ENCODE data around the gene CCNL1. TPM values are rescaled to one million over a fixed set of nuclear protein-coding genes. Genes with fewer than 3 reads are reported as not detected.

The CCNL1 gene
- total RNA-seq, result 99.9 and 108 TPM in 2 replicates

GRCh38 chr3:157159762-157160657 lies at the start of gene CCNL1:
Gene CCNL1, minus strand, starts transcription at chr3:157160147. Its CDS starts 53 bp downstream, at chr3:157160094.
- H3K27me3 ChIP-seq (ENCODE audit: control insufficient read depth, insufficient read depth, low read length), result no peaks in the 10 kb centered on the region
- peak; percentile 75 for DNase-seq (ENCODE audit: low read depth)
- no peaks in the 10 kb centered on the region for H3K36me3 ChIP-seq (ENCODE audit: control insufficient read depth, insufficient read depth, low read length)
- H3K4me3 ChIP-seq (ENCODE audit: low read depth, low read length), result peak within 1 kb of the TSS; percentile 98
- TF ChIP-seq CTCF (IDR thresholded peaks at IDR 0.05; ENCODE audit: insufficient read depth, low read length, poor library complexity, severe bottlenecking), result no peak

GRCh38 chr3:157204880-157205279 lies 44.9 kb upstream of the CCNL1 start:
- no peak for DNase-seq (ENCODE audit: low read depth)
- H3K4me3 ChIP-seq (ENCODE audit: low read depth, low read length), result no peak overlapping the region
- H3K36me3 ChIP-seq (ENCODE audit: control insufficient read depth, insufficient read depth, low read length), result no peaks in the 10 kb centered on the region
- no peaks in the 10 kb centered on the region for H3K27me3 ChIP-seq (ENCODE audit: control insufficient read depth, insufficient read depth, low read length)
- TF ChIP-seq CTCF (IDR thresholded peaks at IDR 0.05; ENCODE audit: insufficient read depth, low read length, poor library complexity, severe bottlenecking), result no peak

DNA sequence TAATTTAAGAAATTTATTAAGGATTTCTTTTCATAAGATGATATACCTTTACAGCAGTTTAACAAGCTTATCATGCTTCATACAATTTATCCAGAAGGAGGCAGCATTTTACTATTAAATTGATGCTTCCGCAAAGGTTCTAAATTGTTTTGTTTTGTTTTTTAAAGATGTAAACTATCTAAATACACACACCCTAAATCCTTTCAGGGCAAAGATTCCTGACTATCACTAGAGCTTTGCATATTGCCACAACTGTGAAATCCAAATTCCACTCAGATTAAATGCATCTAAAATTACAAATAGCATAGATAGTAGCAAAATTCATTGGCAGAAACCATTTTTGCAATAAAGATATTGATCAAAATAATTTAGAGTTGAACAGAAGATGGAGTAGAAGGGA lies 44.5 kb upstream of the CCNL1 start:
- H3K36me3 ChIP-seq (ENCODE audit: control insufficient read depth, insufficient read depth, low read length), result no peaks in the 10 kb centered on the region
- TF ChIP-seq CTCF (IDR thresholded peaks at IDR 0.05; ENCODE audit: insufficient read depth, low read length, poor library complexity, severe bottlenecking), result peak; percentile 32
- DNase-seq (ENCODE audit: low read depth), result no peak
- H3K4me3 ChIP-seq (ENCODE audit: low read depth, low read length), result no peak overlapping the region
- H3K27me3 ChIP-seq (ENCODE audit: control insufficient read depth, insufficient read depth, low read length), result no peaks in the 10 kb centered on the region

DNA sequence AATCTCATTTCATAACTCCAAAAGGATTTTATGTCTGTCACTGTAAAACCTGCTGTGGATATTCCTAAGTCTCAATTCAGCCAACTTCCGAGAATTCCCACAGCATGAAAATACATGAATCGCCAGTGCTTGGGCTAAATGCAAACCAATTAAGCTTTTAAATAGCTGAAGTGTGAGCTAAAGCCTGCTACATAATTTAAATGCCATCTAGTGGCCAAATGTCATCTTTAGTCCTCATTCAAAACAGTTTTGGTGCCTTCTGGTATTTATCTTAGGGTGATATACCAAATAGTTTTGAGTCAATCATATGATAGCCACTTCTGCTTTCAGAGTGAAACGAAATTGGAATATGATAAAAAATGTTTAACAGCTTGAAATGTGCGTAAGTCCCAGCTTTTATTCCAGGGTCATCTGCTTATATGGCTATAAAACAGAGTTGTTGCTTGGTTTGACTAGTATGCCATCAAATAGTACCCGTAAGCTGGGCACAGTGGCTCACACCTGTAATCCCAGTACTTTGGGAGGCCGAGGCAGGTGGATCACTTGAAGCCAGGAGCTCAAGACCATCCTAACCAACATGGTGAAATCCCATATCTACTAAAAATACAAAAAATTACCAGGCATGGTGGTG lies 41.8 kb upstream of the CCNL1 start:
- TF ChIP-seq CTCF (IDR thresholded peaks at IDR 0.05; ENCODE audit: insufficient read depth, low read length, poor library complexity, severe bottlenecking), result peak; percentile 35
- Histone ChIP-seq H3K27me3 (ENCODE audit: control insufficient read depth, insufficient read depth, low read length) (no peaks in the 10 kb centered on the region), H3K4me3 (ENCODE audit: low read depth, low read length) (no peak overlapping the region), H3K36me3 (ENCODE audit: control insufficient read depth, insufficient read depth, low read length) (no peaks in the 10 kb centered on the region)
- peak; percentile 10 for DNase-seq (ENCODE audit: low read depth)

GRCh38 chr3:157199841-157200240 lies 39.9 kb upstream of the CCNL1 start:
- TF ChIP-seq CTCF (IDR thresholded peaks at IDR 0.05; ENCODE audit: insufficient read depth, low read length, poor library complexity, severe bottlenecking), result no peak
- Histone ChIP-seq H3K36me3 (ENCODE audit: control insufficient read depth, insufficient read depth, low read length) (no peaks in the 10 kb centered on the region), H3K4me3 (ENCODE audit: low read depth, low read length) (no peak overlapping the region), H3K27me3 (ENCODE audit: control insufficient read depth, insufficient read depth, low read length) (no peaks in the 10 kb centered on the region)
- DNase-seq (ENCODE audit: low read depth), result no peak

Measured in kidney epithelial cell (primary cell).